Adipocyte (in vitro differentiated cells): ENCODE measurements around the gene GYPC.

Source experiments
- DNase-seq: peaks from one replicate; pipeline ENCODE4 v3.0.0-alpha.2; 2015; ENCODE audit warnings: low read depth
- H3K27me3 ChIP-seq: replicated peaks from 2 replicates; pipeline ENCODE4 v1.7.0; 2013; ENCODE audit warnings: mild to moderate bottlenecking, low read length, moderate library complexity; ENCODE audit not compliant: control insufficient read depth, insufficient read depth
- H3K36me3 ChIP-seq: 2 replicates; pipeline ENCODE4 v1.7.0; 2013; ENCODE audit warnings: low read length, mild to moderate bottlenecking, moderate library complexity; ENCODE audit not compliant: control insufficient read depth, insufficient read depth, severe bottlenecking
- H3K4me1 ChIP-seq: 2 replicates; pipeline ENCODE4 v1.7.0; 2013; ENCODE audit warnings: mild to moderate bottlenecking, low read length, moderate library complexity; ENCODE audit not compliant: control insufficient read depth, insufficient read depth
- H3K4me3 ChIP-seq: 2 replicates; pipeline ENCODE4 v1.7.0; 2013; ENCODE audit warnings: mild to moderate bottlenecking, low read length, moderate library complexity
- H3K9ac ChIP-seq: 2 replicates; pipeline ENCODE4 v1.7.0; 2013; ENCODE audit warnings: mild to moderate bottlenecking, low read length, moderate library complexity
- H3K9me3 ChIP-seq: 2 replicates; pipeline ENCODE4 v1.7.0; 2013; ENCODE audit warnings: mild to moderate bottlenecking, low read length, moderate library complexity; ENCODE audit not compliant: control insufficient read depth

The GYPC gene

DNA sequence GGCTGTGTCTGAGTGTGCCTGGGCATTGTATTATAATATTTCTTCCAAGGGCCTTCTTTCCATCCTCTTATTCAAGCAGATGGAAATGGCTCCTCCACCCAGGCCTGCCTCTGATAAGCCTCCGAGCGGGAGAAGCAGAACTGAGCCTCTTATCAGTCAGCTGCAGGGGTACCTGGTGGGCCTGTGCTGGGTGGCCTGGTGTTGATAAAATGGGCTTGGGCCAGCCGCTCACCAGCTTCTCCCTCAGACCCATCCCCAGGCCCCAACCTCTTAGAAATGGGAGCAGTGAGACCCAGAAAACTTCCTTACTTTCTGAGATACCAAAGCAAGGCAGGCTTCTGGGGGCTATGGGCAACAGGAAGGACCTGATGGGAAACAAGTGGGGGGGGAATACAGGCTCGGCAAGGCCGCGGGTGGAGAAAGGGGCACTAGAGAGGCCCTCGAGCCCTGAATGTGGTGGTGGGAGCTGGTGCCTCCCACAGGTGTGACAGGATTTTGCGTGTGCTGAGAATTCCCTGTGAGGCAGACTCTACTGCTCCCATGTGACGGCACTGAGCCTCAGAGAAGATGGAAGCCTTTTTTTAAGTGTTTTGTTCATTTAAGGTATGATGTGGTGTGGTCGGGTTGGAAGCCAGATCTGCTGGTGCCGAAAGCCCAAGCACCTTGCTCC, 18.3 kb downstream of the GYPC start:
- H3K9ac ChIP-seq: no peak overlapping the region
- H3K4me1 ChIP-seq: peaks cover 12% of the 10 kb centered on the region
- peaks cover 12% of the 10 kb centered on the region for H3K9me3 ChIP-seq
- H3K4me3 ChIP-seq: no peak overlapping the region
- DNase-seq: no peak
- no peaks in the 10 kb centered on the region for H3K27me3 ChIP-seq
- peaks cover 24% of the 10 kb centered on the region for H3K36me3 ChIP-seq

DNA sequence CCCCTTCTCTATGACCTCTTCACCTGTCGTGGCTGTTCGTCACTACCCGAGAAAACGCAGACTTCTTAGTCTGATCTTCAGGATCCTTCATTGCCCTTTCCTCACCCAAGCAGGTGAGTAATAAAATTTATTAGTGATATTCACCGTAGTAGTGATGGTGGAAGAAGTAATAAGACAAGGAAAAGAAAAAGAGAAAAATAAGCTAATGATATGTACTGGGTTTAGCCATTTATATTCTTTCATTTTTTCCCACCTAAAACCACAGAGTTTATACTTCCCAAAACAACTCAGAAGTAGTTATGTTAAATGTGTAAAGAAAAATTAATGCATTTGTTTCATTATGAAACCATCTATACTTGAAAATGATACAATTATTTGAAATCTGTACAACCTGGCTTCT, 19.7 kb downstream of the GYPC start:
- DNase-seq: no peak
- no peaks in the 10 kb centered on the region for H3K4me1 ChIP-seq
- no peaks in the 10 kb centered on the region for H3K27me3 ChIP-seq
- H3K36me3 ChIP-seq: peaks cover 28% of the 10 kb centered on the region
- peaks cover 12% of the 10 kb centered on the region for H3K9me3 ChIP-seq
- no peak overlapping the region for H3K9ac ChIP-seq
- no peak overlapping the region for H3K4me3 ChIP-seq

DNA sequence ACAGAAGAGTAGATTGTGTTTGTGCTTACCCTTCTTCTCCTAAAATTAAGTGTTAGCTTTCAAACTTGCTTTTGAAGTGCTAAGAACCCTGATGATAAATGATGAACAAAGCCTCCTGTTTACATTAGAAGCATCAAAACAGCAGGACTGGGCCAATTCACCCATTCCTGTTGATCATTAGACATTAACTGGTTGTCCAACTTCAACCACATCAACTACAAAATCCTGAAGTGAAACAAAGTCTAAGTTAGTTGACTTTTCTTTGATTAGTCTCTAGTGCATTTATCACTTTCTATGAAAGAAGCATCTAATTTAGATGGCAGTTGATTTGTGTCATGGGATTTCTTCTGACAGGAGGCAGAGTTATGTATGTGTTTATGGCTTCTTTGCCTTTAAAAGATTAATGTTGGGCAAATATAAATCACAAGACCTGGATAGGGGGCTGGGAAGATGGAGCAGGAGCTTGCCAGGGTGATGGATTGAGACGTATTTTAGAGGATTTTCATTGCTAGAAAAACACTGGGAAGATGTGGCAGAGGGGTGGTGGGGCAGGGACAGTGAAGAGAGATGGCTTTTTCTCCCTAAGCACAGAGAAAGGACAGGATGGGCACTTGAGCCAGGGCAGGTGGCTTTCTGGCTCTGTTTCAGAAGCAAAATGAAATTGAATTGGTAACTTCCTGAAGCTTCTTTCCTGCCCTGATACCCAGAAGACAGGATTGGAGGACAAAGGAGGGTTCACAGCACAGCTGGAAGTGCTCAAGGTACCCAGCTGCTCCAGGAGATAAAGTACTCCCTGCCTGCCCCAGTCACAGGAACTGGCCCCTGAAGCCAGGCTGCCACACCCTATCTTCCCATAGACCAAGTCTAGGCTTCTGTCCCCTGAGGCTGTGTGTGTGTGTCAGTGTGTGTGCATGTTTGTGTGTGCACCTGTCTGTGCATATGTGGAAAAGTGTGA, 20.5 kb downstream of the GYPC start:
- no peaks in the 10 kb centered on the region for H3K27me3 ChIP-seq
- peaks cover 29% of the 10 kb centered on the region for H3K36me3 ChIP-seq
- peaks cover 4% of the 10 kb centered on the region for H3K4me1 ChIP-seq
- DNase-seq: no peak
- no peak overlapping the region for H3K9ac ChIP-seq
- no peak overlapping the region for H3K4me3 ChIP-seq
- peaks cover 12% of the 10 kb centered on the region for H3K9me3 ChIP-seq

GRCh38 chr2:126677176-126677538, 21.2 kb downstream of the GYPC start:
- Histone ChIP-seq H3K9me3 (peaks cover 12% of the 10 kb centered on the region), H3K27me3 (no peaks in the 10 kb centered on the region), H3K4me3 (no peak overlapping the region), H3K9ac (no peak overlapping the region), H3K4me1 (peaks cover 9% of the 10 kb centered on the region), H3K36me3 (peaks cover 29% of the 10 kb centered on the region)
- DNase-seq: no peak

- no peaks in the 10 kb centered on the region for H3K27me3 ChIP-seq
- no peak for DNase-seq
- peaks cover 29% of the 10 kb centered on the region for H3K36me3 ChIP-seq
- H3K9ac ChIP-seq: no peak overlapping the region
- H3K9me3 ChIP-seq: peaks cover 12% of the 10 kb centered on the region
- H3K4me1 ChIP-seq: peaks cover 10% of the 10 kb centered on the region
- no peak overlapping the region for H3K4me3 ChIP-seq
These were observed 22.5 kb downstream of the GYPC start for GRCh38 chr2:126678269-126679065.

GRCh38 chr2:126679094-126679713, 23.2 kb downstream of the GYPC start:
- Histone ChIP-seq H3K36me3 (peaks cover 28% of the 10 kb centered on the region), H3K9me3 (peaks cover 12% of the 10 kb centered on the region), H3K9ac (no peak overlapping the region), H3K4me3 (no peak overlapping the region), H3K27me3 (no peaks in the 10 kb centered on the region), H3K4me1 (peaks cover 10% of the 10 kb centered on the region)
- no peak for DNase-seq

DNA sequence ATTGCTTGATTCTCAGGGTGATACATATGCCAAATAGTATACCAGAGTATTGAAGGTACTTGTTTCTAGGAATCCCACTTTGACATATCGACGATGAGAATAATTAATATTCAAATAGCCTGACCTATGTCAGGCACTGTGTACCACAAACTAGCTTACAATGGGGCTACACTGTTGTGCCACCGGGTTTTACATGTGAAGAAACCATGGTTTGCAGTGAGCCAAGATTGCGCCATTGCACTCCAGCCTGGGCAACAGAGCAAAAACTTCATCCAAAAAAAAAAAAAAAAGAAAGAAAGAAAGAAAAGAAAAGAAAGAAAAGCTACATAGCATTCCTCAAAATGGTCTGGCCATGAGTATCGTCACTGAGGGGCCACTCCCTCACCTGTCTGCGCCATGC, 25.5 kb downstream of the GYPC start:
- Histone ChIP-seq H3K4me1 (peaks cover 10% of the 10 kb centered on the region), H3K27me3 (no peaks in the 10 kb centered on the region), H3K9me3 (no peaks in the 10 kb centered on the region), H3K4me3 (no peak overlapping the region), H3K9ac (no peak overlapping the region), H3K36me3 (peaks cover 29% of the 10 kb centered on the region)
- DNase-seq: no peak

- H3K27me3 ChIP-seq: no peaks in the 10 kb centered on the region
- H3K4me1 ChIP-seq: peaks cover 10% of the 10 kb centered on the region
- H3K9me3 ChIP-seq: no peaks in the 10 kb centered on the region
- no peak for DNase-seq
- no peak overlapping the region for H3K9ac ChIP-seq
- peaks cover 28% of the 10 kb centered on the region for H3K36me3 ChIP-seq
- no peak overlapping the region for H3K4me3 ChIP-seq
These were observed 29.7 kb downstream of the GYPC start for GRCh38 chr2:126685629-126686028.

GRCh38 chr2:126686286-126686685, 30.3 kb downstream of the GYPC start:
- H3K4me1 ChIP-seq: peaks cover 7% of the 10 kb centered on the region
- no peaks in the 10 kb centered on the region for H3K27me3 ChIP-seq
- H3K9ac ChIP-seq: no peak overlapping the region
- DNase-seq: no peak
- no peaks in the 10 kb centered on the region for H3K9me3 ChIP-seq
- H3K4me3 ChIP-seq: no peak overlapping the region
- peaks cover 30% of the 10 kb centered on the region for H3K36me3 ChIP-seq

DNA sequence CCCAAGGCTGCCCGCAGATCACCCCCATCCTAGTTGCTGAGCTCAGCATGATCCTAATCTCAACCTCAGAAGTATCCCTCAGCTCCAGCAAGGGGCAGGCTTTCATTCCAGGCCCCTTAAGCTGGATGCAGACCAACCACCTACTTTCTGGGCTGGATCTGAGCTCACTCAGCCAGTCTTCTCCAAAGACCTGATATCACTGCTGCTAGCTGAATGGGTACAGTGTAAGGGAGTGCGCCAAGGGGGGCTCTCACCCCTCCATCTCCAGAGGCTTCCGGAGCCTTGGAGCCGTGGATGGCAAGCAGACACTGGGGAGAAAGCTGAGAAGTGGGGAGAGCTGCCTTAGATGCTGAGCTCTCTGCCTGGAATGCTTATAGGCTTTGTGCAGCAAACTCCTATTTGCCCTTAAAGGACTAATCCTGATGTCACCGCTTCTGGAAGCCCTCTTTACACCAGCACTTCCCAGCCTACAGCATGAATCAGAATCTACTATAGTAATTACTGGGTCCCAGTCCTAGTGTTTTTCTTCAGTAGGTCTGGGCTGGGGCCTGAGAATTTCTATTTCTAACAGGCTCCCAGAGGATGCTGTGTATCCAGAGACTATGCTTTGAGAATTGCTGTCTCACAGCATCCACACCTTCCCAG, 31.0 kb downstream of the GYPC start:
- DNase-seq: no peak
- H3K4me3 ChIP-seq: no peak overlapping the region
- no peak overlapping the region for H3K9ac ChIP-seq
- peaks cover 37% of the 10 kb centered on the region for H3K36me3 ChIP-seq
- H3K27me3 ChIP-seq: no peaks in the 10 kb centered on the region
- peaks cover 2% of the 10 kb centered on the region for H3K4me1 ChIP-seq
- no peaks in the 10 kb centered on the region for H3K9me3 ChIP-seq
